GM12874 (cell line): ENCODE results near the gene CYP11A1.

Experiments
- CTCF ChIP-seq: IDR thresholded peaks from 2 replicates; pipeline ENCODE4 v1.5.1; 2011; ENCODE audit warnings: low read depth, mild to moderate bottlenecking, control low read depth, low read length, moderate library complexity; ENCODE audit not compliant: insufficient read depth

CYP11A1 gene

DNA sequence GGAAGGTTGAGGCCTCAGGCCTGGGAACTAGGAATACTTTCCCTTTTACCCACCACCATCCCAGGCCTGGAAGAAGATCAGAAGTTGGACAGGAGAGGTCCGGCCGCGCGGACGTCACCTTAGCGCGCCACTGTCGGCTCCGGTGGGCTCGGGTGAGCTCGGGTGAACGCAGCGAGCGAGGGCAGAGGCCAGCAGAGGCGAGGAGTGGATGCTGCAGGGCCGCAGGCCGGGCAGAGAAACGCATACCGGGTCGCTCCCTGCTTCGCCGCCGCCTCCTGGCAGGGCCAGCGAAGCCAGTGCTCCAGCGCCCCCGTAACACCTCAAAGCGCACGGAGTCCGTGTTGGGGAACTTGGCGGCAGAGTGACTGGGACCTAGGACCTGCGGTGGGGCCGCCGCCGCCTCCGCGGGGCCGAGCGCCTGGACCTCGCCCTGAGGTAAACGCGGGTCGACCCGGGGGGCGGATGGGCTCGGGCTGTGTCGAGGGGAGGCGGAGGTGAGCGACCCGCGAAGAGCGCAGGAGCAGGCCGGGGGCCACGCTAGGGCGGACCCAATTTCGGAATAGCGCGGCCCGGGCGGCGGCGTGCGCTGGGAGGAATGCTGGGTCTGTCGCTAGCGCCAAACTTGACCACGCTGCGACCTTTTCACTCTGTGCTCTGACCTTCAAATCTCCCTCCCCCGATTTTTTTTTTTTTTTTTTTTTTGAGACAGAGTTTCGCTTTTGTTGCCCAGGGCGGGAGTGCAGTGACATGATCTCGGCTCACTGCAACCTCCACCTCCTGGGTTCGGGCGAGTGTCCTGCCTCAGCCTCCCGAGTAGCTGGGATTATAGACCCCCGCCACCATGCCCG is 1.6 kb downstream of the CYP11A1 start:
- no peak for TF ChIP-seq CTCF

DNA sequence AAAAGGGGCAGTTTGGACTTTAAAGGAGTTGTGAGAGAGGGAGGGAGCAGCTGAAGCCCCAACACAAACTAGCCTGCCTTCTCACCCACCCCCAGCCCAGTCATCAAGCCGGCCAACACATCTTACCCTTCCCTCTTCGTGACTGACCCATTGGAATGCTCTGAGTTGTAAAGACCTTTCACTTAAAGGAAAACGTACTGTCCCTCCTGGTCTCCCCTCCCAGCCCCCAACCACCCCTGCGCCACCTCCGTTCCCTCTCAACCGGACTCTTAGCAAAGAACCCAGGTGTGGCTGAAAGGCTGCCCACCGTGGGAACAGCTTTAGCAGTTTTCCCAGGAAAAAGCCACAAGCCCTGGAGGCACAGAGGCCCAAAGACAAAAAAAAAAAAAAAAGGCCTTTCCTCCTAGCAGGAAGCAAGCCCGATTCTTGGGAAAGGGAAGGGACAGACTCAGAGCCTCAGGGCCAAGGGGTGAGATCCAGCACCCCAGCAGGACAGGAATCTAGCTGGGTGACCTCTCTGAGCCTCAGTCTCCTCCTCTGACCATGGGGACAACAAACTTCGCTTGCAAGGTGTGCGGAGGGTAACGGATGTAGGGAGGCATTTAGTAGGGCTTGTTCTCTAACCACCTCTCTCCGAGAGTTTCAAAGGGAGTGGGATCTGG is 2.4 kb downstream of the CYP11A1 start:
- no peak for TF ChIP-seq CTCF

- TF ChIP-seq CTCF: no peak
Measured at GRCh38 chr15:74362482-74362881, 5.0 kb downstream of the CYP11A1 start.

DNA sequence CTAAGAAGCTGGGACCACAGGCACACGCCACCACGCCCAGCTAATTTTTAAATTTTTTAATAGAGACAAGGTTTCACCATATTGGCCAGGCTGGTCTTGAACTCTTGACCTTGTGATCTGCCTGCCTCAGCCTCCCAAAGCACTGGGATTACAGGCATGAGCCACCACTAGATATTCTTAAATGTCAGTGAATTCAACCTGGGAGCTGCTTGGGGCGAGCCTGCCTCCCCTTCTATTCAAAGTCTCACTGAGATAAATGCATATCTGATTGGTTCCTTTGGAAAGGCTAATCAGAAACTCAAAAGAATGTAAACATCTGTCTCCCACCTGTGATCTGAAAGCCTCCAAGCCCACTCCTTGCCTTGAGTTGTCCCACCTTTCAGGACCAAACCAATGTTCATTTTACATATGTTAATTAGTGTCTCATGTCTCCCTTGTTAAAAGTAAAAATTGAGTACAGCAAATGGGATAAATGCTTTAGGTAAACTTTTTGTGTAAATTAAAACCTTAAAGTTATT is 15.0 kb downstream of the CYP11A1 start:
- no peak for TF ChIP-seq CTCF

DNA sequence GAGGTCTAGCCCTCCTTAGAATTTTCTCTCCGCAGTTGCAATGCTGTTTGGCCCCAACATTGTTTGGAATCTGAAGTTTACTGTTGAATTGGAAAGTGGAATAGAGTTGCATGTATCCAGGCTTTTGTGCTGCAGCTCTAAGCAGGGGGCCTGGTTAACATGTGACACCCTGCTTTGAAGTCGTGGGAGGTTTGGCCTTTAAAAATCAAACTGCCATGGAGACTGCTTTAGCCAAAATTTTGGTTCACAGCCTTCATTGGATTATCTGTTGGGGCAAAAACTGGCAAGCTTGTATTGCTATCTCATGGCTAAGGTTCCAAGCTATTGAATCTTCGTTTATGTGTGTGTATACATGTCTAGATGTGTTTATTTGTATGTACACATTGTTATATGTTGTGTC is 15.8 kb downstream of the CYP11A1 start:
- TF ChIP-seq CTCF: no peak

DNA sequence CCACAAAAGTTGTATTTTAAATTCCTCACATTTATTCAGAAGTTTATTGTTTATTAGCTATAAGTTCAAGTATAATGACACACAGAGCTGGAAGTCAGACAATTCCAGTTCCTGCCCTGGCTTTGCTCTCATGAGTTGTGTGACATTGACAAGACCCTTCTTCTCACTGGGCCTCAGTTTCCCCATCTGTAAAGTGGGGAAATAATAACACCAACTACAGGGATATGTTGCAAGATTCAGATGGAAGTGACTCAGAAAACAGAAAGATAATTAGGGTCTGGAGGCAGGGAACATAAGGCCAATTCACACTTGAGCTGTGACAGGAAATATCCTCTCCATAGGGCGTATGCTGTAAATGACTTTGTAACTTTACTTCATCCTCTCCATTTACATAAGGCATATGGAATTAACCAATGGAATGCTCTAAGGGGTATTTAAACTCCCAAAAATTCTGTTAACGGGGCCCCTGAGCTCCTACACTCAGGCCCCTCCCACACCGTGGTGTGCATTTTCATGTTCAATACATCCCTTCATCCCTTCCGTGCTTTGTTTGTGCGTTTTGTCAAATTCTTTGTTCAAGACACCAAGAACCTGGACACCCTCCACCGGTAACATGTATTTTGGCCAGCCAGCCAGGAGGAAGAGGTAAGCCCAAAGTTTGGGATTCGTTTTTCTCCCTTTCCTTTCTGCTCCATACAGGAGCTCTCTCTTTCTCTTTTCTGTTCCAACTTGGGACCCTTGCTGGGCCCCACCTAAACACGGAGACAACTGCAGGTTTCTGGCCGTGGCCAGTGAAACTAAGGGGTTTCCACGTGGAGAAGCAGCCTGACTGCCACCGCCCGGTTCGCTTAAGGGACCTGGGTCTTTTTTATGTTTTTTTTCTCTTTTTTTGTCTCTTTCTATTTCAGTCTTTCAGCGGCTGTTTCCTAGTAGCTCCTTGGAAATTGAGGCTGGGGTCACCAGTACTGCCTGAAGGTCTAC is 16.9 kb downstream of the CYP11A1 start:
- TF ChIP-seq CTCF: no peak
